Stimulated activated naive CD8-positive, alpha-beta T cell treated with anti-CD3 and anti-CD28 coated beads, Interleukin-15, Interleukin-2, amounts not matched to agents 100 U/mL and 50 U/mL, for 24 hours (primary cell): ENCODE results near the gene ZBTB42.

ENCODE experiments used
- ATAC-seq: fragments of 150-1000 bp; cut with Tn5 transposase; one replicate; pipeline ENCODE4 v1.10.0; 2021
- DNase-seq: peaks from one replicate; pipeline ENCODE4 v3.0.0; 2021

Gene ZBTB42

GRCh38 chr14:104782808-104783139 lies 18.1 kb upstream of the ZBTB42 start:
- no peak for DNase-seq
- no peak for ATAC-seq

DNA sequence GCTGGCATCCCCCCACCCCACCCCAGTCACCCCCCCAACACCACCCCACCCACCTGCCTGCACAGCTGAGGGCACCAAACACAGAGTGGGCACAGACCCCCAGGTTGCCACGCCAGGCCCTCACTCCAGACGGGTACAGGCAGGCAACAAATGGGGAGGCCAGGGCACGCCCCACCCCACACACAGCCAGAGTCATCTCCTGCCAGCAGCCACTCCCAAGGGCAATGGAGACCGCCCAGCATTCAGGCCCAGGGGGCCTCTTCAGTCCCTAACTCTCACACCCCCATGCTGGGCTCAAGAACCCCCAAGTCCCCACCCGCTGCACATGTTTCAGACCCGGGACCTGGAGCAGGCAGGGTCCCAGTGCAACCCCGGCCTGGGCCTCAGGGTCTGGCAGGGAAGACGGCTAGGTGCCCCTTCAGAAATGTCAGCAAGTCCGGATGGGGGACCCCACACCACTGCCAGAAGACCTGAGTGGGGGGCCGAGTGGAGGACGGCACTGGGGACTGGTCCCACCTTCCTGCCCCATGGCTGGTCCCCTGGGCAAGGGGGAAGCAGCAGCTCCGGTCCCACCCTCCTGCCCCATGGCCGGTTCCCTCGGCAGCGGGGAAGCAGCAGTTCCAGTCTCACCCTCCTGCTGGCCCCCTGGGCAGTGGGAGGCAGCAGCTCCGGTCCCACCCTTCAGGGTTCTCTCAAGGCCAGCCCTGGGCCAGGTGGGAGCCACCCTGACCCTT lies 17.2 kb upstream of the ZBTB42 start:
- ATAC-seq = no peak
- no peak for DNase-seq

DNA sequence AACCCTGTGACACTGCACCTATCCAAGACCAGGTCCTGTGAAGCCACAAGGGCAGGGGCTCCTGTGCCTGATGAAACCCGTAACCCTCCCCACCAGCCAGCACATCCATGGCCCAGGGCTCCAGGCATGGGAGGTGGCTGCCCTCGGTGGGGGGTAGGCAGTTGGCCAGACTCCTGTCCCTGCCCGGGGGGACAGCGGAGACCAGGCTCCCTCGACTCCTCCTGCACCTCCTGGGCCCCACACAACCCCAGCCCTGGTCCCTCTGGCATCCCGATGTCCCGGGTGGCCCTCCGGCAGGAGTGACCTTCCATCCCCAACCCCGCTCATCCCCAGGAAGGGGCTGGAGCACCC lies 16.7 kb upstream of the ZBTB42 start:
- DNase-seq (no peak), ATAC-seq (no peak)

GRCh38 chr14:104784846-104785707 lies 15.8 kb upstream of the ZBTB42 start:
- DNase-seq (no peak), ATAC-seq (no peak)

GRCh38 chr14:104785708-104786080 lies 15.2 kb upstream of the ZBTB42 start:
- DNase-seq = no peak
- no peak for ATAC-seq

GRCh38 chr14:104786091-104786586 lies 14.8 kb upstream of the ZBTB42 start:
- DNase-seq (no peak), ATAC-seq (no peak)

DNA sequence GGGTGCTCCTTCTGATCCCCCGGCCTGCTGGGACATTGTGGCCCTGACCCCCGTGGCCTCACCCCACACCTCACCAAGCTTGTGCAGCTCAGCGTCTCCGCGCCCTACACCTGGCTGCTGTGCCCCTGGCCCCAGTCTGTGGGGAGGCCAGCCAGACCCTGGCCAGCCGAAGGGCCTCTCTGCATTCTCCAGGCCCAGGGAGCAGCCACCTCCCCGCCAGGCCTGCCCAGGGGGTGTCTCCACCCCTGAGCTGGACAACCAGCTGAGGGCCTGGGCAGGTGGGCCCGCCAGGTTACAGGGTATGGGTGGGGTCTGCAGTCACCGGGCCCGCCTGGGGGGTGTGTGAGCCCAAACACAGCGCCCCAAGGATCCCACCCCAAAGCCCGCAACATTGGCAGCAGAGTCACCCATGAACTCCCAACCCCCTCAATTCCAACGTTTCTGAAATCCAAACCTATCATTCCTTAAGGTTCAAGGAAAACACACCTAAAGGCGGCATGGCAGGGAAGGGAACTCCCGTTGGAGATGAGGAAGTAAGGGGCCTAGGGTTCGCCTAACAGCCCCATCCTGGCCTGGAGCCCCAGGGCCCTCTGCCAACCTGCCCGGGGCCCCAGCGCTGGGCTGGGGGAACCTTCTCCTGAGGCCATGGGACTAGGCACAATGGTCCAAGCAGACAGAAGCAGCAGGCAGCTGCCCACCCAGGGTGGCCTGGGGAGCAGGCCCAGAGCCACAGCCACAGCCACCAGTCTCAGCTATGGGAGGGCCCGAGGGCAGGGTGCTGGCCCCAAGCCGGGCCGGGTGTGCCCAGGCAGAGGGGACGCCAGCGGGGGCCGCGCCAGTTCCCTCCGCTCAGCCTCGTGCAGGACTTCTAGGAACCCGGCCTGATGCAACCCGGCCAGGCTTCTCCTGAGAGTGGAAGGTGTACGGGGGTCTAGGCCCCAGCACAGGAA lies 13.9 kb upstream of the ZBTB42 start:
- ATAC-seq (no peak), DNase-seq (no peak)

DNA sequence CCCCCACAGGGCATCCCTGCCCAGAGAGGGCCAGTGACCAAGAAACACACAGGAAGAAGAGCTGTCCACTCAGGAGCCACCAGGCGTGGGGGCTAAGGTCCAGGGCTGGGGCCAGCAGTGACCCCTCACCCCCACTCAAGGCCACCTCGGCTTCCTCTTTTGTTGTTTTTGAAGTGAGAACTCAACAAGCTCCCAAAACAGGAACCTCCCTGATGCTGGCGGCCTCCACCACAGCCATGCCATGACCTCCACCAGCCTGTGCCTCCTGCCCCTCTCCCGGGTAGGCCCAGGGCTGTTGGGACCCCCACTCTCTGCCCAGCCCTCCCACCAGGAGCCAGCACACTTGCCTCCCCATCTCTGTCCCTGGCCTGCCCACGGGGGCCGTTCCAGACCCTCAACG lies 13.2 kb upstream of the ZBTB42 start:
- ATAC-seq (no peak), DNase-seq (no peak)

GRCh38 chr14:104788161-104788818 lies 12.6 kb upstream of the ZBTB42 start:
- DNase-seq (no peak), ATAC-seq (no peak)

DNA sequence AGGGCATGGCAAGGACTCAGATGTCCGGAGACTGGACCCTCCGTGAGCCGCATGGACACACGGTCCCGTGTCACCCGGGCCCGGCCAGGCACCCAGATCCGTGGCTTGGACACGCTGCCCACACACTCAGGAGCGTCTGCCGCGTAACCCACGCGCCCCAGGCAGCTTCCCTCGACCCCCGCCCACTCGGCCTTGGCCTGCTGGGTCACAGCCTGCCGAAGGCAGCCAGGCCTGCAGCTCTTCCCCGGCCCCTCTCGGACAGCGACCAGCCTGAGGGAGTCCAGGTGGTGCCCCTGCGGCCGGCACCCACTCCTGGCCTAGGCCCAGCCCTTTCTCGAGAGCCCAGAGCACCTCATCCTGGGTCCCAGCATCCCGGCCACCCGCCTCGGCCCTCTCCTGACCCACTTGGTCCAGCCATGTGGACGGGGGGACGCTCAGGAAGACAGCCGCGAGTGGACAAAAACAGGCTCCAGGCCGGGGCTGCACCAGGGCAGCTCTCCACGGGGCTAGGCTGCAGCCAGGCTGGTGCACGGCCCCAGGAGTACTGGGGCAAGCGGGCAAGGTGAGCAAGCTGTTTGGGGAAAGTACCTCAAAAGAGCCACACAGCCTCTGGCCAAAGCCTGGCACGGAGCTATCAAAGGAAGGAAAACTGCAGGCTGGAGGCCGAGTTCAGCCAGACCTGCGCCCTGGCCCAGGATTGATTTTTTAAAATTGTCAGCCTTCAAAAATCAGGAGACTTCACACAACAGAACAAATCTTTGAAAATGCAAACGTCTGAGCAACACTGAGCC lies 11.8 kb upstream of the ZBTB42 start:
- DNase-seq (no peak), ATAC-seq (no peak)

- ATAC-seq (no peak), DNase-seq (no peak)
Measured at GRCh38 chr14:104789752-104790743, 10.9 kb upstream of the ZBTB42 start.

DNA sequence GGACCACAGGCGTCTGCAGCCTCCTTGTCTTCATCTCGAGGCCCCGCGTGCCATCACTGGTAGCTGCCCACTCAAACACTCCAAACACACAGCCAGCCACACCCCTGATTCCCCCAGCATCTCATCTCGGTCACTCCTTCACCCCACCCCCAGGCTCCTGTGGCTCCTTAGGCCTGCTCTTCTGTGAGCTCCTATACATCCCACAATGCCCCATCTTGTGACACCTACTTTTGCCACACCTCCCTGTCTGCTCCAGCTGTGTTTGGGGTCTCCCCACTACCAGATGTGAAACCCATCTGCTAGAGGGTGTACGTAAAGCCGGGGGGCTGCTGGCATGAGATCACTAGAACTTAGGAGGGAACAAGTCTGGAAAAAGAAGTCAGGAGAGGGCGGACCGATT lies 9.5 kb upstream of the ZBTB42 start:
- DNase-seq (no peak), ATAC-seq (no peak)

DNA sequence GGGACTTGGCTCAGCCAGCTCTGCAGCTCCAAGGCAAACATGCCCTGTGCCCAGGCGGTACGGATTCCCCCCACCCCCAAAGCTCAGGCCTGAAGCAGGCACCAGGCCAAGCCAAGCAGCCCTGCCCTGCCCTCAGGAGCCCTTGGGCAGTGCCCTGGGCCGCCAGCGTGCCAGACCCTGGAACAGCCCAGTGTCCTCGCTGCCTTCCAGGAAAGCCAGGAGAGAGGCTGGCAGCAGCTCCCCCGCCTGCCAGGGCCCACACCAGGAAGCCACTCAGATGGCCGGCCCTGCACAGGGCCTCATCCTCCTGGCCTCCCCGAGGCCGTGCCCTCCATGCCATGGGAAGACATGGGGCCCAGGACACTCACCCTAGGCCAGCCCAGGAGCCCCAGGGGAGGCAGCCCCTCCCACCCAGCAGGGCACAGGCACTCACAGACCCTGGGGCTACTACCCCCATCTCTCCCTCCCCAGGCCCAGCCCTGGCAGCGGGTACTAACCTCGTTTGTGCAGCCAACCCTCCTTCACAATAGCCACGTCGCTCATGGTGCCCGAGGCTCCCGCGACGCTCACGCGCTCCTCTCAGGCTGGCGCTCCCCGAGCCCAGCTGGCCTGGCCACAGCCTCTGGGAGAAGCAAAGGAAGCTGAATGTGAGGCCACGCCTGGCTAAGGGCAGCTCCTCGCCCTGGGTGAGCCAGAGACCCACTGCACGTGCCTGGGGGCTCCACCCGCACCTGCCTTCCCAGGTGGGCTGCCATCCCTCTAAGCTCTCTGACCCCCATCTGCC lies 8.6 kb upstream of the ZBTB42 start:
- DNase-seq (no peak), ATAC-seq (no peak)

- no peak for ATAC-seq
- no peak for DNase-seq
Measured at GRCh38 chr14:104792945-104793702, 7.8 kb upstream of the ZBTB42 start.

GRCh38 chr14:104793703-104793959 lies 7.3 kb upstream of the ZBTB42 start:
- ATAC-seq = no peak
- DNase-seq = no peak

GRCh38 chr14:104794099-104794498 lies 6.8 kb upstream of the ZBTB42 start:
- peak; percentile 81 for DNase-seq
- ATAC-seq = peak; percentile 17

GRCh38 chr14:104794631-104794992 lies 6.3 kb upstream of the ZBTB42 start:
- DNase-seq (peak; percentile 14), ATAC-seq (no peak)

GRCh38 chr14:104794993-104795780 lies 5.7 kb upstream of the ZBTB42 start, which contains the start of gene AKT1:
Gene AKT1, minus strand, starts transcription at chr14:104795748. Its CDS starts 3,105 bp downstream, at chr14:104792643.
- DNase-seq (peak; percentile 44), ATAC-seq (peak; percentile 41)
